GM21786 (cell line): ENCODE data around the gene RABGAP1L.
"Not testable (repeated sequence)": the region's sequence is repeated elsewhere in the genome, so short reads cannot be mapped to it uniquely, and the experiment has no call there.

Experiments used
- ATAC-seq: cut with Tn5 transposase; IDR thresholded peaks from one replicate; pipeline ENCODE4 v1.9.1; 2021; ENCODE audit not compliant: unreplicated experiment

Gene RABGAP1L

DNA sequence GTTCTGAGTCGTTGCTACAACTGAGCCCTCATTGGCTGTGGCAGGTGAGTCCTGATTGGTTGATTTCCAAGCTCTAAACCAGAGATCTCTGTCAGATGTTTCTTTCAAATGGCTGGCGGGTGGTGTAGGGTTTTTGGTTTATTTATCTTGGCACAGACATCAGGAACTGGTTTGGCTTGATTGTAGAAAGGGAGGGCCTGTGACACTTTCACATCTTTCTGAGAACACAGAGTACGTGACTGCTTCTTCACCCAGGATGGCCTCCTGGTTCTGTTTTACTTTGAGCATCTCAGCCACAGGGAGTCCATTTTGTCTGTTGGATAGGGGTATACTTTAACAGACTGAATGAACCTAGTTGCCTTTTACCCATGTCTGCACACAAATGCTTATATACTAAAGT lies 199.0 kb downstream of the RABGAP1L start:
- ATAC-seq, result no peak

GRCh38 chr1:174358786-174359453 lies 199.6 kb downstream of the RABGAP1L start:
- no peak for ATAC-seq

- ATAC-seq, result no peak
Observed at GRCh38 chr1:174359454-174359805, 200.1 kb downstream of the RABGAP1L start.

- ATAC-seq, result no peak
Observed at GRCh38 chr1:174364996-174365736, 205.8 kb downstream of the RABGAP1L start.

- no peak for ATAC-seq
Observed at GRCh38 chr1:174366946-174367345, 207.6 kb downstream of the RABGAP1L start.

- ATAC-seq, result no peak
Observed at GRCh38 chr1:174367892-174368291, 208.6 kb downstream of the RABGAP1L start.

DNA sequence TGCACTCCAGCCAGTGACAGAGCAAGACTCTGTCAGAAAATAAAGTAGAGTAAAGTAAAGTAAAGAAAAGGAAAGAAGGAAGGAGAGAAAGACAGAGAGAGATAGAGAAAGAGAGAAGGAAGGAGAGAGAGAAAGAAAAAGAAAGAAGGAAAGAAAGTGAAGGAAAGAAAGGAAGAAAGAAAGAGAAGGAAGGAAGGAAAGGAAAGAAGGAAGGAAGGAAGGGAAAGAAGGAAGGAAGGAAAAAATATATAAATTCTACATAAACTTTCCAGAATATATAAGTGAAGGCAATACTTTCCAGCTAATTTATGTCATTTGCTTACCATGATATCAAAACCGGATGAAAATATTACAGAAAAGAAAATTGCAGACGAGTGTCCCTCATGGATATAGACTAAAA lies 216.7 kb downstream of the RABGAP1L start:
- ATAC-seq, result no peak

GRCh38 chr1:174391716-174392115 lies 232.4 kb downstream of the RABGAP1L start:
- no peak for ATAC-seq

DNA sequence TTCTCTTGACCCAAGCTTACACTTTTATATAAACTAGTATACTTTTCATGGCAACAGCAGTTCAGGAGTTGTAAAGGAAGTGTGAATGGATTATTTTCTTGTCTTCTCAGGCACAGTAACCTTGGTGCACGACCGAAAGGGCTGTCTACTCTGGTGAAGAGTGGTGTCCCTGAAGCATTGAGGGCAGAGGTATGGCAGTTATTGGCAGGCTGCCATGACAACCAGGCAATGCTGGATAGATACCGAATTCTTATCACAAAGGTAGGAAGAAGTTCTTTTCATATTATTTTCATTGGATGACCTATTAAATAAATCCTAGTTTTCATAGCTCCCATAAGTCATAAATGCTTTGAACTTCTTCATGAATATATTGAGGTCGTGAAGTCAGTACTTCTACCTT lies 234.6 kb downstream of the RABGAP1L start:
- ATAC-seq, result no peak

DNA sequence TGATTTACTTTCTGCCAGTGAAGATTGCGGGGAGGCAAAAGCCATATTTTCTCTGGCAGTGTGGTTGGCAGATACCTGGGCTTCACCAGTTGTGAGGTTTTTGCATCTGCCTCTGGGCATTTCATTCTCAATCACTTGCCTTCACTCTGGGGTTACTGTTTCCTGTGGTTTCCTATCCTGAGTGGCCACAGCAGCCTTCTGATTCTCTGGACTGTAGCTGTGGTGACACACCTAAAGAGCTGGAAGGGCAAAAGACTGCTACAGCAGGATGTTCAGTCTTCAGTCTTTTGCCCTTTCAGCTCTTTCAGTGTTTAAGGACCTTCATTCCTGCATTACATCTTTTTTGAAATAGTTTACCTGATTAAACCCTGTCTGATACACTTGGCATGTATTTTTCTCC lies 237.9 kb downstream of the RABGAP1L start:
- ATAC-seq, result no peak

DNA sequence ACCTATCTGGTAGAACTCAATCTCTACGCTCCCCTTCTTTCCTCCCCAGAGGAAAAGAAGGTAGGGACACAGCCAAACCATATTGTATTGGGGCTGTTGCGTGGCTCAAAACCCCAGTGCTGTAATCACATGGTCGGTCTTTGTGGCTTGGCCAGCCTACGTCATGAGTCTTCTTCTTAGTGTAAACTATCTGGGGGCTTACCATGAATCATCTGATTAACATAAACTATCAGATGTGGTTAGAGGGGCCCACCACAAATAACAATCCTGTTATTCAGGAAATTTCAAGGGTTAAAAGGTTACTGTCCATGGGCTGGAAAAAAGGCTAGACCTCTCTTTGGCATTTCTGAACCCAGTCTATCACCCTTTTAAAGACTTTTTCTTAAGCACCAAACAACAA lies 238.9 kb downstream of the RABGAP1L start:
- ATAC-seq, result peak; percentile 64

DNA sequence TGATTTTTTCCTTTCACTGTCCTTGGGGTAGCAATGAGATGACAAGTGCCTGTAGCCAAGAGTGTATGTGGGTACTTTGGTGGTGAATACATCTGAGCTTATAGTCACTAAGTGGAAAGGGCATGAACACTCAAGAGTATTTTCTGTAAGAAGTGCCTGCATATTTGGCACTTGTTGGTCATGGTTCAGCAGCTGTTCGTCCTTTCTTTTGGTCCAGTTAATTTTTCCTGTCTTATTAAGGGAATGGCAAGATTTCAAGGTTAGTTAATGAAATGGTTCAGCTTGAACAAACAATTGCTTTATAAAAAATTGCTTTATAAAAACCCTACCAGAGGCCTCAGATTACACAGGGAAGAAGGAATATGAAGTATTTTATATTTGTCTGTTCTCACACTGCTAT lies 239.9 kb downstream of the RABGAP1L start:
- no peak for ATAC-seq

DNA sequence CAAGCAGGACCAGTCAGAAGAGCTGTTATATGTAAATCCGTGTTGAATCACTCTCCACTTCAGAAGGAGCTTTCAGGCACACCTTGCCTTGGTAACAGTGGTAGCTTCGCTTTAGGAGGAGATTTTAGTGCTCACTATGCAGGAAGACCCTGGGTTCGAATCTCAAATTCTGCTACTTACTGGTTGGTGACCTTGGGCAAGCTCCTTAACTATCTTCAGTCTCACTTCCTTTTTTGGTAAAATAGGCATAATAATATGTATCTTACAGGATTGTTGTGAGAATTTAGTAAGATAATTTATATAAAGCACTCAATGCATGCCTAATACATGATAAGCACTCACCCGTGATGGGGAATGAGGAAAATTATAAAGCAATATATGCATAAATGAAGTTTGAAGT lies 241.8 kb downstream of the RABGAP1L start:
- no peak for ATAC-seq

- ATAC-seq, result no peak
Observed at GRCh38 chr1:174405219-174405618, 245.9 kb downstream of the RABGAP1L start.

DNA sequence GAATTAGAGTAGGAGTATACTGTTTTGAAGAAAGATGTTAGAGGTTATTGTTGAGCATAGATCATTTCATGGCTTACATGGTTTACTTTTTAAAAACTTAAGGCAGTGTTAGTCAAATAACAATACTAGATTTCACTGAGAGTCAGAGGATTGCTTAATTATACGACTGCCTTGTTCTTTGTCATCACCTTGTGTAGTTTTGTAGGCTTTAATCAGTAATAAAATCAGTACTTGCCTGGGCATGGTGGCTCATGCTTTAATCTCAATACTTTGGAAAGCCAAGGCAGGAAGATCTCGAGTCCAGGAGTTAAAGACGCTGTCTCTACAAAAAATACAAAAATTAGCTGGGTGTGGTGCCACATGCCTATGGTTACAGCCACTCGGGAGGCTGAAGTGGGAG lies 247.1 kb downstream of the RABGAP1L start:
- no peak for ATAC-seq

DNA sequence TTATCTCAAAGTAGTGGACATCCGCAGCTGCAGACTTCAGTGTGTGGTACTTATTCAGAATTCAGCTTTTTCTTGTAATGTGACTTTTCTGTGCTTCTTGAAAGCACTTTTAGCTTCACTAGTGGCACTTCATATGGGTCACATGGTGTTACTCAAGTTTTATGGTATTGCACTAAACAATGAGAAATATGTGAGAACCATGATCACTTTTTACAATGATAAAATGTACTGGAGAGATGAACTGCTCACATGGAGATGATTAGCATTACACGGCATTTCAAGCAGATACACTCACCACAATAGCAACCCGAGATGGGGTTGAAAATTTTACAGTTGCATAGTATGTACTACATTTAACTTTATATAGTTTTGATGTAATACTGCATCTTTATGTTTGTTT lies 248.3 kb downstream of the RABGAP1L start:
- no peak for ATAC-seq

- no peak for ATAC-seq
Observed at GRCh38 chr1:174408146-174408545, 248.8 kb downstream of the RABGAP1L start.

DNA sequence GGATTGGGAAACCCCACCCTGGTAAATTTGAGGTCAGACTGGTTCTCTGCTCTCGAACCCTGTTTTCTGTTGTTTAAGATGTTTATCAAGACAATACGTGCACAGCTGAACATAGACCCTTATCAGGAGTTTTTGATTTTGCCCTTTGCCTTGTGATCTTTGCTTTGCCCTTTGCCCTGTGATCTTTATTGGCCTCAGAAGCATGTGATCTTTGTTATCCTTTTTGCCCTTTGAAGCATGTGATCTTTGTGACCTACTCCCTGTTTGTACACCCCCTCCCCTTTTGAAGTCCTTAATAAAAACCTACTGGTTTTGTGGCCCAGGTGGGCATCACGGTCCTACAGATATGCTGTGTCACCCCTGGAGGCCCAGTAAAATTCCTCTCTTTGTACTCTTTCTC lies 250.5 kb downstream of the RABGAP1L start:
- ATAC-seq, result not testable (repeated sequence)

DNA sequence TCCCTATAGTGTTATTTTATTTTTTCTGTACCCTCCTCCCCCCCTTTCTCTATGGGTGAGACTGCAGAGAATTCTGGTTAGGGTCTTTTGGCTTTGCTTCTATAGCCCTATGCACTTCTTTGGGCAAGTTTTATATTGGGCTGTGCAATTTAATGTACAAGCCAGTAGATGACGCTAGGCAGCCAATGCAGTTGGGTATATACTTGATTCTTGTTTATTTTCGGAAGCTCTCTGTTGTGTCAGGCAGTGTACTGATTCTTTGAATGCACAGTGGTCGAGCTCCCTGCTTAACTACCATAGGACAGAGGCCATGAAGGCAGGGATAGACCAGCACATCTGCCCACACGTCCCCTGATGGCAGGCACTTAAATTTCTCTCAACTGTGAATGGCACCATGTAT lies 254.3 kb downstream of the RABGAP1L start:
- ATAC-seq, result no peak

DNA sequence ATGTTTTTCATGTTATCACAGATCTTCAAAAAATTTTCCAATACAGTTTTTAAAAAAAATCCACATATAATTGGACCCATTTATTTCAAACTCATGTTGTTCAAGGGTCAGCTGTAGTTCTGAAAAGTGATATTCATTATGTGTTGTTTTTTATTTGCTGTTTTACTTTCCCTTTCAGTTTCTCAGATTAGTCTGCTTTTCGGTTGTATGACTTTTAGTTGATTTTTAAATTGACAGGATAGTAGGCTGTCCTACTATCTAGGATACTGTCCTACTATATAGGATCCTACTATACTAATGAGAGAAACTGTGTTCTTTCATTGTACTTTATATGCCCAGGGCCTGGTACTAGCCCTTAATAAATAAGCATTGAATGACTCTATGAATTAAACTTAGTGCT lies 254.9 kb downstream of the RABGAP1L start:
- no peak for ATAC-seq

DNA sequence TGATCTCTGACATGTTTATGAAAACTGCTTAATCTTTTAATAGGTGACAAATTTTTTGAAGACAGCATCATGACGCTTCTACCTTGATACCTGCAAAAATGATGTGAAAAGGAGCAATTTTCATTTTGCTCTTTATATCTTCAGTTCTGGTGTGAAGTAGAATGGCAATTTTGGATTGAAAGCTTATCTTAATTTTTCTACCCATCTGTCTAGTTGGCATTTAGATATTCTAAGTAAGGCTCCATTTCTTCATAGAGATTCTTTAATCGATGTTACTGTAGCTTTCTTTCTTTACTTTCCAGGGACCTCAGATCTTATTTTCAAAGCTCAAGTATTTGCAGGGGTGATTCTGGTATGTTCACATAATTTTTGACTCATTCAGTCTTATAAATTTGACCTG lies 256.2 kb downstream of the RABGAP1L start:
- ATAC-seq, result no peak

- no peak for ATAC-seq
Observed at GRCh38 chr1:174417921-174418320, 258.6 kb downstream of the RABGAP1L start.

- no peak for ATAC-seq
Observed at GRCh38 chr1:174425121-174425520, 265.8 kb downstream of the RABGAP1L start.
